ENCODE results near the gene BNIP3. TPM values are rescaled to one million over a fixed set of nuclear protein-coding genes. Genes with fewer than 3 reads are reported as not detected.

The BNIP3 gene
- total RNA-seq, 1 experiment from 2014 or later = 57.1 TPM

DNA sequence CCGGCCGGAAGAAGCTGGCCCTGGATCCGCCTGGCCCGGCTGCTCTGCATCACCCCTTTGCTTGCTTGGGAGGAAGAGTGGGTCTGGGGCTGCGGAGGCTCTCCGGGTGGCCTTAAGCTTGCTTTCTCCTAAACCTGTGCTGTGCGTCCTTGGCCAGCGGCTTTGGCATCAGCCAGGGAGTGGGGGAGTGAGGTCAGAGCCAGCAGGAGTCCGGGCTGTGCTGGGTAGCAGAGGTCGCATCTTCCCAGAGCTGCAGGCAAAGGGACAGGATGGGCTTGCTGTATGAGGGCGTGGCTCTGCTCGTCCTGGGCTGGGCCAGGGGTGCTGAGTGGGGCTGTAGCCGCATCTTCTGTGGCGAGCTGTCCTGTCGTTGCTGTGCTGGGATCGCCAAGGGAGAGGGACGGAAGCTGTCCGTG, 21.1 kb downstream of the BNIP3 start:
- no peak overlapping the region for H2AK5ac ChIP-seq (ENCODE audit: insufficient read length, low read length)
- TF ChIP-seq, protein P1, sequence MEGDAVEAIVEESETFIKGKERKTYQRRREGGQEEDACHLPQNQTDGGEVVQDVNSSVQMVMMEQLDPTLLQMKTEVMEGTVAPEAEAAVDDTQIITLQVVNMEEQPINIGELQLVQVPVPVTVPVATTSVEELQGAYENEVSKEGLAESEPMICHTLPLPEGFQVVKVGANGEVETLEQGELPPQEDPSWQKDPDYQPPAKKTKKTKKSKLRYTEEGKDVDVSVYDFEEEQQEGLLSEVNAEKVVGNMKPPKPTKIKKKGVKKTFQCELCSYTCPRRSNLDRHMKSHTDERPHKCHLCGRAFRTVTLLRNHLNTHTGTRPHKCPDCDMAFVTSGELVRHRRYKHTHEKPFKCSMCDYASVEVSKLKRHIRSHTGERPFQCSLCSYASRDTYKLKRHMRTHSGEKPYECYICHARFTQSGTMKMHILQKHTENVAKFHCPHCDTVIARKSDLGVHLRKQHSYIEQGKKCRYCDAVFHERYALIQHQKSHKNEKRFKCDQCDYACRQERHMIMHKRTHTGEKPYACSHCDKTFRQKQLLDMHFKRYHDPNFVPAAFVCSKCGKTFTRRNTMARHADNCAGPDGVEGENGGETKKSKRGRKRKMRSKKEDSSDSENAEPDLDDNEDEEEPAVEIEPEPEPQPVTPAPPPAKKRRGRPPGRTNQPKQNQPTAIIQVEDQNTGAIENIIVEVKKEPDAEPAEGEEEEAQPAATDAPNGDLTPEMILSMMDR (conservative IDR thresholded peaks at IDR 0.05) = no peak
- no peak overlapping the region for H3K9ac ChIP-seq (ENCODE audit: extremely low read depth, insufficient read length, low read length)
- no peak overlapping the region for H3T11ph ChIP-seq (ENCODE audit: low read length)
- H2AFZ ChIP-seq (ENCODE audit: low read length) = no peak overlapping the region
- peaks cover 4% of the 10 kb centered on the region for H3K23me2 ChIP-seq (ENCODE audit: insufficient read length, low read depth, low read length, poor library complexity, severe bottlenecking)
- H2BK20ac ChIP-seq (ENCODE audit: low read depth, low read length, poor library complexity, severe bottlenecking) = no peak overlapping the region
- H3K4me1 ChIP-seq (ENCODE audit: insufficient read depth, low read length) = no peaks in the 10 kb centered on the region
- H3K27ac Mint-ChIP-seq = peak overlapping the region in 1 of 3 experiments; percentile 94; a peak in 2 of 7 replicates
- H4K8ac ChIP-seq (replicated peaks; ENCODE audit: insufficient read length, low read depth, low read length) = peak overlapping the region; percentile 53
- H2BK120ac ChIP-seq (ENCODE audit: low read depth, low read length, poor library complexity, severe bottlenecking) = no peak overlapping the region
- H4K5ac ChIP-seq (ENCODE audit: insufficient read length, low read depth, low read length) = no peak overlapping the region
- no peaks in the 10 kb centered on the region for H3K79me2 ChIP-seq (ENCODE audit: insufficient read depth, low read length)
- no peak overlapping the region for H3K18ac ChIP-seq (ENCODE audit: insufficient read length, low read depth, low read length)
- peaks cover 12 to 25% of the 10 kb centered on the region in 2 experiments for H3K9me3 Mint-ChIP-seq
- peaks cover 38 to 44% (median 42%) of the 10 kb centered on the region in 3 experiments for H3K36me3 Mint-ChIP-seq (ENCODE audit: insufficient read depth in 1 of 3, low read depth in 3 of 3)
- no peak overlapping the region for H3K14ac ChIP-seq (ENCODE audit: insufficient read depth, low read length)
- no peak for DNase-seq
- peaks cover 3% of the 10 kb centered on the region for H4K20me1 ChIP-seq (ENCODE audit: control insufficient read depth, insufficient read depth, insufficient read length)
- no peak overlapping the region for H3K56ac ChIP-seq (ENCODE audit: insufficient read length, low read depth, low read length)
- no peaks in the 10 kb centered on the region for H3K27me3 Mint-ChIP-seq (ENCODE audit: low read depth)
- H3K79me1 ChIP-seq (ENCODE audit: insufficient read depth, low read depth, low read length, poor library complexity, severe bottlenecking) = no peaks in the 10 kb centered on the region
- H3K4me2 ChIP-seq (ENCODE audit: insufficient read depth, insufficient read length, low read length) = no peak overlapping the region
- no peaks in the 10 kb centered on the region for H3K9me3 ChIP-seq (ENCODE audit: control insufficient read depth, low read depth, low read length)
- no peak overlapping the region for H4K91ac ChIP-seq (ENCODE audit: insufficient read length, low read depth, low read length)
- H2BK15ac ChIP-seq (ENCODE audit: low read depth, low read length) = no peak overlapping the region
- WGBS (ENCODE audit: extremely low coverage, insufficient read length, low lambda C conversion rate) = no CpG with 5 or more reads among the region's 18 CpGs
- no peak overlapping the region for H3K4ac ChIP-seq (ENCODE audit: low read depth, low read length)
- no peak overlapping the region for H3K23ac ChIP-seq (ENCODE audit: insufficient read length, low read depth, low read length)
- H3K4me1 Mint-ChIP-seq = 0 out of 4 replicates have a peak, but pooled peaks cover 0 to 6% of the 10 kb centered on the region in 2 experiments
- H2BK12ac ChIP-seq (ENCODE audit: insufficient read length, low read depth, low read length) = no peak overlapping the region
- no peaks in the 10 kb centered on the region for H3K27me3 ChIP-seq (ENCODE audit: insufficient read depth, low read length)
- H3K4me3 Mint-ChIP-seq = no peak overlapping the region
- no peak overlapping the region for H2BK5ac ChIP-seq (ENCODE audit: insufficient read length, low read length)
- no peak overlapping the region for H3K27ac ChIP-seq (ENCODE audit: insufficient read length, low read depth, low read length)
